Spleen (tissue), 7 donors: ENCODE data around the gene TTLL11.

Experiments
- CTCF ChIP-seq, 11 experiments: fragments of 200-600 bp in 7 of 11; fragments of 450-650 bp in 4 of 11; sonication (generic) in 4 of 11; IDR thresholded peaks in 8 of 11; conservative IDR thresholded peaks in 3 of 11; 1 replicate in 7 of 11; 2 replicates in 4 of 11; pipeline versions ENCODE4 v1.4.0 to v1.8.0; 2016 to 2021; ENCODE audit warnings: antibody characterized with exemption in 11 of 11, inconsistent platforms in 4 of 11, mild to moderate bottlenecking in 1 of 11
- POLR2A ChIP-seq, 3 donors: fragments of 450-650 bp; IDR thresholded peaks; one replicate each; pipeline ENCODE4 v1.5.1; 2017; ENCODE audit warnings: antibody characterized with exemption in 3 of 3, mild to moderate bottlenecking in 1 of 3
- POLR2AphosphoS5 ChIP-seq, 3 donors: sonication (generic); formaldehyde crosslinking; IDR thresholded peaks; one replicate each; pipeline ENCODE4 v1.5.1; 2017; ENCODE audit warnings: antibody characterized with exemption in 3 of 3
- donor health status: DM: no; HTN: no; CAD: no; lungs with moderate emphysema.
- donor health status: DM: no; HTN: no; CAD: no.
- donor health status: DM: no; HTN: no; CAD: no.

- no peak for TF ChIP-seq CTCF (IDR thresholded peaks at IDR 0.05 in 8 of 11, conservative IDR thresholded peaks at IDR 0.05 in 3 of 11)
- no peak for TF ChIP-seq POLR2A (IDR thresholded peaks at IDR 0.05)
- no peak for TF ChIP-seq POLR2AphosphoS5 (IDR thresholded peaks at IDR 0.05)
These were observed 118.7 kb downstream of the TTLL11 start for GRCh38 chr9:121974421-121974820.
